A673 (cell line): ENCODE measurements around the gene CARD19. TPM values are rescaled to one million over a fixed set of nuclear protein-coding genes. Genes with fewer than 3 reads are reported as not detected.

Experiments
- BruUV-seq: library from RNA; stranded (reverse); fragments of 400-500 nt; replicated peaks from 2 replicates; lab custom pipeline; 2021; lab: Mats Ljungman, UMichigan
- CTCF ChIA-PET: fragments of 300-600 bp; sonication (Branson Sonifier 250); formaldehyde crosslinking; loops from one replicate; lab custom pipeline; 2022; ENCODE audit warnings: antibody characterized with exemption; lab: Charles Lee
- POLR2A ChIA-PET: fragments of 300-600 bp; sonication (Branson Sonifier 250); formaldehyde crosslinking; loops from one replicate; lab custom pipeline; 2022; ENCODE audit warnings: antibody characterized with exemption; ENCODE audit not compliant: low non-redundant PET; lab: Charles Lee
- DNase-seq: peaks from one replicate; pipeline ENCODE4 v3.0.0-alpha.2; 2015; ENCODE audit warnings: low spot score
- H3K27ac ChIP-seq: fragments of 200-600 bp; sonication (generic); 2 replicates; pipeline ENCODE4 v1.5.1; 2016; ENCODE audit warnings: mixed run types, low read depth, mild to moderate bottlenecking, mixed read lengths, antibody characterized with exemption, low read length; ENCODE audit not compliant: poor library complexity, severe bottlenecking
- H3K27me3 ChIP-seq: fragments of 200-600 bp; sonication (generic); replicated peaks from 2 replicates; pipeline ENCODE4 v1.6.1; 2017; ENCODE audit warnings: mixed run types, low read depth, mild to moderate bottlenecking, mixed read lengths, antibody characterized with exemption, low read length; ENCODE audit not compliant: insufficient read depth, poor library complexity
- H3K36me3 ChIP-seq: fragments of 200-600 bp; sonication (generic); 2 replicates; pipeline ENCODE4 v1.6.1; 2016; ENCODE audit warnings: mixed run types, mild to moderate bottlenecking, mixed read lengths, antibody characterized with exemption, low read length; ENCODE audit not compliant: insufficient read depth, poor library complexity, severe bottlenecking
- H3K4me1 ChIP-seq: fragments of 200-600 bp; sonication (generic); 2 replicates; pipeline ENCODE4 v1.6.1; 2017; ENCODE audit warnings: mixed run types, mild to moderate bottlenecking, mixed read lengths, antibody characterized with exemption, low read length; ENCODE audit not compliant: insufficient read depth, poor library complexity, severe bottlenecking
- H3K4me3 ChIP-seq: fragments of 200-600 bp; sonication (generic); 2 replicates; pipeline ENCODE4 v1.5.1; 2016; ENCODE audit warnings: low read depth, mixed run types, mild to moderate bottlenecking, mixed read lengths, low read length; ENCODE audit not compliant: poor library complexity, severe bottlenecking
- H3K9me3 ChIP-seq: fragments of 200-600 bp; sonication (generic); 2 replicates; pipeline ENCODE4 v1.6.1; 2016; ENCODE audit warnings: mixed run types, low read depth, mild to moderate bottlenecking, mixed read lengths, antibody characterized with exemption, low read length; ENCODE audit not compliant: poor library complexity, severe bottlenecking
- CTCF ChIP-seq: fragments of 300-800, 200-600 bp; sonication (generic); conservative IDR thresholded peaks from 2 replicates; pipeline ENCODE4 v1.5.1; 2017; ENCODE audit warnings: low read depth, mild to moderate bottlenecking, antibody characterized with exemption, low read length, moderate library complexity, mixed read lengths
- EZH2 ChIP-seq: fragments of 200-600 bp; sonication (generic); IDR thresholded peaks from 2 replicates; pipeline ENCODE4 v1.6.1; 2017; ENCODE audit warnings: borderline replicate concordance, low read depth, mild to moderate bottlenecking, mixed read lengths, antibody characterized with exemption, low read length; ENCODE audit not compliant: poor library complexity, severe bottlenecking
- intact Hi-C: fragments of 100-400 bp; cut with micrococcal nuclease; formaldehyde crosslinking; loops from one replicate; pipeline ENCODE4 v1.10.0; 2022; ENCODE audit not compliant: unreplicated experiment
- total RNA-seq: library from RNA; stranded (reverse); gene quantifications from 2 replicates; pipeline ENCODE4 v1.2.3, GENCODE V29; 2021

Gene CARD19
- total RNA-seq, 1 experiment from 2014 or later: 12.2 TPM

- intact Hi-C loops: no loop called here
- BruUV-seq: no TSS peak
- ChIA-PET CTCF (no interaction called here), POLR2A (interaction anchor here (0.6 kb wide), 1 partner anchor 32 kb away, joined by 6 read pairs; no protein-coding TSS in a partner anchor)
- TF ChIP-seq EZH2 (no peak), CTCF (no peak)
- DNase-seq: no peak
- H3K27me3 ChIP-seq: no peaks in the 10 kb centered on the region
- H3K27ac ChIP-seq: peak overlapping the region; percentile 23
- H3K36me3 ChIP-seq: no peaks in the 10 kb centered on the region
- H3K4me1 ChIP-seq: no peaks in the 10 kb centered on the region
- H3K9me3 ChIP-seq: no peaks in the 10 kb centered on the region
- no peak overlapping the region for H3K4me3 ChIP-seq
These were observed 31.4 kb downstream of the CARD19 start for GRCh38 chr9:93127395-93127911.

GRCh38 chr9:93128011-93128714 lies 32.1 kb downstream of the CARD19 start:
- Histone ChIP-seq H3K27me3 (no peaks in the 10 kb centered on the region), H3K4me3 (no peak overlapping the region), H3K4me1 (peaks cover 6% of the 10 kb centered on the region), H3K9me3 (no peaks in the 10 kb centered on the region), H3K27ac (no peak overlapping the region), H3K36me3 (no peaks in the 10 kb centered on the region)
- BruUV-seq: no TSS peak
- CTCF ChIA-PET: no interaction called here
- DNase-seq: no peak
- TF ChIP-seq CTCF (no peak), EZH2 (no peak)
- intact Hi-C loops: no loop called here
- POLR2A ChIA-PET: no interaction called here

- Histone ChIP-seq H3K36me3 (no peaks in the 10 kb centered on the region), H3K4me3 (no peak overlapping the region), H3K9me3 (no peaks in the 10 kb centered on the region), H3K27me3 (no peaks in the 10 kb centered on the region), H3K27ac (no peak overlapping the region), H3K4me1 (peaks cover 7% of the 10 kb centered on the region)
- BruUV-seq: no TSS peak
- ChIA-PET CTCF (no interaction called here), POLR2A (interaction anchor here (0.6 kb wide), 1 partner anchor 687 kb away, joined by 3 read pairs; no protein-coding TSS in a partner anchor)
- TF ChIP-seq CTCF: no peak
- TF ChIP-seq EZH2: no peak
- no peak for DNase-seq
- intact Hi-C loops: no loop called here
These were observed 32.8 kb downstream of the CARD19 start for GRCh38 chr9:93128715-93129224.
